GM23338 (cell line): ENCODE data around the gene NBAS. TPM values are rescaled to one million over a fixed set of nuclear protein-coding genes. Genes with fewer than 3 reads are reported as not detected.

Source experiments
- ATAC-seq: fragments of 200-7000 bp; cut with Tn5 transposase; 3 replicates; pipeline ENCODE4 v1.9.1; 2020
- DNase-seq: peaks from one replicate; pipeline ENCODE4 v3.0.0-alpha.2; 2015; ENCODE audit warnings: low spot score
- H2AFZ ChIP-seq: fragments of 200-600 bp; sonication (generic); 2 replicates; pipeline ENCODE4 v1.8.0; 2016; ENCODE audit warnings: antibody characterized with exemption, mild to moderate bottlenecking, moderate library complexity
- H3F3A ChIP-seq: fragments of 200-600 bp; sonication (generic); replicated peaks from 2 replicates; pipeline ENCODE4 v1.8.0; 2017; ENCODE audit warnings: antibody characterized with exemption, mixed run types, low read depth
- H3K27ac ChIP-seq: fragments of 200-600 bp; sonication (generic); 2 replicates; pipeline ENCODE4 v1.6.1; 2016; ENCODE audit warnings: low read depth
- H3K27me3 ChIP-seq: fragments of 200-600 bp; sonication (generic); 2 replicates; pipeline ENCODE4 v1.8.0; 2016; ENCODE audit warnings: mild to moderate bottlenecking, mixed run types, moderate library complexity; ENCODE audit not compliant: insufficient read depth
- H3K36me3 ChIP-seq: fragments of 200-600 bp; sonication (generic); 2 replicates; pipeline ENCODE4 v1.8.0; 2016; ENCODE audit warnings: mild to moderate bottlenecking; ENCODE audit not compliant: insufficient read depth
- H3K4me1 ChIP-seq: fragments of 200-600 bp; sonication (generic); 2 replicates; pipeline ENCODE4 v1.8.0; 2016; ENCODE audit warnings: mild to moderate bottlenecking, moderate library complexity; ENCODE audit not compliant: insufficient read depth
- H3K4me2 ChIP-seq: fragments of 200-600 bp; sonication (generic); 2 replicates; pipeline ENCODE4 v1.7.1; 2017; ENCODE audit warnings: mixed run types
- H3K4me3 ChIP-seq: fragments of 200-600 bp; sonication (generic); 2 replicates; pipeline ENCODE4 v1.6.1; 2016; ENCODE audit warnings: mixed run types
- H3K79me2 ChIP-seq: fragments of 200-600 bp; sonication (generic); replicated peaks from 2 replicates; pipeline ENCODE4 v1.8.0; 2017; ENCODE audit warnings: mild to moderate bottlenecking; ENCODE audit not compliant: insufficient read depth
- H3K9me2 ChIP-seq: fragments of 200-600 bp; sonication (generic); 2 replicates; pipeline ENCODE4 v1.8.0; 2017; ENCODE audit not compliant: insufficient read depth
- H4K20me1 ChIP-seq: fragments of 200-600 bp; sonication (generic); replicated peaks from 2 replicates; pipeline ENCODE4 v1.8.0; 2017; ENCODE audit warnings: mild to moderate bottlenecking; ENCODE audit not compliant: insufficient read depth
- H3K27ac Mint-ChIP-seq: 2 replicates; pipeline ENCODE4 v1.8.0; 2020; ENCODE audit warnings: inconsistent platforms, mild to moderate bottlenecking, moderate library complexity, mixed read lengths
- H3K27me3 Mint-ChIP-seq: 3 replicates; pipeline ENCODE4 v1.8.0; 2022; ENCODE audit warnings: low read depth, mild to moderate bottlenecking, moderate library complexity, mixed read lengths, inconsistent platforms; ENCODE audit not compliant: insufficient read depth, poor library complexity
- H3K36me3 Mint-ChIP-seq: 3 replicates; pipeline ENCODE4 v1.8.0; 2021; ENCODE audit warnings: low read depth, mild to moderate bottlenecking, inconsistent platforms, moderate library complexity, mixed read lengths
- H3K4me1 Mint-ChIP-seq: 3 replicates; pipeline ENCODE4 v1.8.0; 2020; ENCODE audit warnings: mild to moderate bottlenecking, inconsistent platforms, mixed read lengths
- H3K4me3 Mint-ChIP-seq: 3 replicates; pipeline ENCODE4 v1.8.0; 2021; ENCODE audit warnings: moderate library complexity, mild to moderate bottlenecking, inconsistent platforms, mixed read lengths
- H3K9me3 Mint-ChIP-seq: 3 replicates; pipeline ENCODE4 v1.8.0; 2020; ENCODE audit warnings: moderate library complexity, mild to moderate bottlenecking, inconsistent platforms, mixed read lengths
- CREB1 ChIP-seq: fragments of 250-450 bp; sonication (Bioruptor Pico); IDR thresholded peaks from 2 replicates; pipeline ENCODE4 v1.5.0; 2020; ENCODE audit warnings: low read depth, mild to moderate bottlenecking, moderate library complexity
- CTCF ChIP-seq, 2 experiments: fragments of 200-600 bp in 1 of 2; sonication (generic) in 1 of 2; conservative IDR thresholded peaks; 2 replicates each; pipeline versions ENCODE4 v1.5.1 to v1.6.1; 2016 to 2017; ENCODE audit warnings: antibody characterized with exemption in 2 of 2, low read depth in 2 of 2, mild to moderate bottlenecking in 2 of 2, moderate library complexity in 1 of 2
- ETS1 ChIP-seq: IDR thresholded peaks from 2 replicates; pipeline ENCODE4 v1.6.1; 2016; ENCODE audit warnings: antibody characterized with exemption
- EZH2 ChIP-seq: fragments of 200-600 bp; sonication (generic); IDR thresholded peaks from one replicate; pipeline ENCODE4 v1.8.0; 2017; ENCODE audit warnings: antibody characterized with exemption, mild to moderate bottlenecking, low read depth; ENCODE audit not compliant: unreplicated experiment
- EZH2phosphoT487 ChIP-seq: fragments of 200-600 bp; sonication (generic); IDR thresholded peaks from one replicate; pipeline ENCODE4 v1.8.1; 2018; ENCODE audit warnings: antibody characterized with exemption; ENCODE audit not compliant: unreplicated experiment
- JUNB ChIP-seq: IDR thresholded peaks from one replicate; pipeline ENCODE4 v1.6.1; 2016; ENCODE audit warnings: antibody characterized with exemption; ENCODE audit not compliant: unreplicated experiment
- NANOG ChIP-seq: IDR thresholded peaks from 2 replicates; pipeline ENCODE4 v1.6.1; 2016; ENCODE audit warnings: antibody characterized with exemption, borderline replicate concordance
- POLR2AphosphoS5 ChIP-seq: IDR thresholded peaks from 2 replicates; pipeline ENCODE4 v1.6.1; 2016; ENCODE audit warnings: antibody characterized with exemption, low read depth
- REST ChIP-seq: IDR thresholded peaks from one replicate; pipeline ENCODE4 v1.6.1; 2018; ENCODE audit warnings: antibody characterized with exemption; ENCODE audit not compliant: unreplicated experiment
- STAT1 ChIP-seq: IDR thresholded peaks from one replicate; pipeline ENCODE4 v1.6.1; 2016; ENCODE audit warnings: antibody characterized with exemption; ENCODE audit not compliant: unreplicated experiment
- ZNF114 ChIP-seq: fragments of 250-450 bp; sonication (Bioruptor Pico); IDR thresholded peaks from 2 replicates; pipeline ENCODE4 v1.5.0; 2020; ENCODE audit warnings: mild to moderate bottlenecking, moderate library complexity
- ZNF331 ChIP-seq: fragments of 250-450 bp; sonication (Bioruptor Pico); IDR thresholded peaks from 2 replicates; pipeline ENCODE4 v1.5.0; 2020; ENCODE audit warnings: low read depth, mild to moderate bottlenecking, moderate library complexity
- ZNF462 ChIP-seq: fragments of 250-450 bp; sonication (Bioruptor Pico); IDR thresholded peaks from 2 replicates; pipeline ENCODE4 v1.5.0; 2020; ENCODE audit warnings: mild to moderate bottlenecking, moderate library complexity
- polyA plus RNA-seq: library from polyadenylated mRNA; unstranded; fragments of >200 nt; fragmentation: Nextera tagmentation; extraction: Ambion mirVana; gene quantifications from 2 replicates; pipeline ENCODE4 v1.2.1, GENCODE V29; 2016
- total RNA-seq: library from RNA; depleted of rRNA; stranded (reverse); fragments of >200 nt; shearing (Covaris generic); gene quantifications from 2 replicates; pipeline ENCODE4 v1.2.3, GENCODE V29; 2014

NBAS gene
- total and polyA plus RNA-seq, 2 experiments from 2014 or later, result 24.8 to 38.9 TPM

GRCh38 chr2:15607709-15608391 is 46.7 kb upstream of the NBAS start:
- H3K36me3 Mint-ChIP-seq, result peaks cover 80% of the 10 kb centered on the region
- no peaks in the 10 kb centered on the region for H3K27me3 ChIP-seq

More at GRCh38 chr2:15607709-15608391, 46.7 kb upstream of the NBAS start:
- no peak overlapping the region for H2AFZ ChIP-seq
- H3K4me3 Mint-ChIP-seq, result no peak overlapping the region
- DNase-seq (no peak), ATAC-seq (no peak)
- H3K9me2 ChIP-seq, result no peaks in the 10 kb centered on the region
- peaks cover 7% of the 10 kb centered on the region; the same call in 1 of the 2 replicates for H4K20me1 ChIP-seq
- no peaks in the 10 kb centered on the region for H3K4me1 Mint-ChIP-seq
- H3K79me2 ChIP-seq, result no peaks in the 10 kb centered on the region
- H3K27ac Mint-ChIP-seq, result no peak overlapping the region
- H3F3A ChIP-seq, result no peaks in the 10 kb centered on the region
- H3K9me3 Mint-ChIP-seq, result peaks cover 7% of the 10 kb centered on the region; the same call in 2 of the 3 replicates
- H3K36me3 ChIP-seq, result peaks cover 55% of the 10 kb centered on the region
- H3K27me3 Mint-ChIP-seq, result no peaks in the 10 kb centered on the region
- no peak overlapping the region for H3K27ac ChIP-seq
- no peak for TF ChIP-seq REST
- no peak for TF ChIP-seq EZH2phosphoT487
- TF ChIP-seq ZNF114 (CRISPR knock-in tag), result no peak
- TF ChIP-seq STAT1, result no peak
- no peak for TF ChIP-seq ETS1
- no peak for TF ChIP-seq EZH2
- TF ChIP-seq NANOG, result no peak
- TF ChIP-seq JUNB, result no peak
- no peak for TF ChIP-seq CTCF (conservative IDR thresholded peaks at IDR 0.05; ENCODE audit: low read depth in 2 of 2)
- no peak for TF ChIP-seq CREB1 (CRISPR knock-in tag)
- TF ChIP-seq ZNF331 (CRISPR knock-in tag), result no peak
- TF ChIP-seq POLR2AphosphoS5, result no peak
- TF ChIP-seq ZNF462 (CRISPR knock-in tag), result no peak
- H3K4me3 ChIP-seq, result no peak overlapping the region
- H3K4me2 ChIP-seq, result no peak overlapping the region
- H3K4me1 ChIP-seq, result no peaks in the 10 kb centered on the region; the same call in 1 of the 2 replicates
